A549 (cell line): Measurements from ENCODE around the gene BAIAP2L1.

Experiments
- CBX8 ChIP-seq: fragments of 200-600 bp; sonication (generic); IDR thresholded peaks from 2 replicates; pipeline ENCODE4 v1.6.1; 2016
- CHD2 ChIP-seq: fragments of 150-350 bp; IDR thresholded peaks from 2 replicates; pipeline ENCODE4 v1.6.1; 2014; ENCODE audit warnings: low read length; ENCODE audit not compliant: partially characterized antibody
- CTCF ChIP-seq: fragments of >200 bp; sonication (Bioruptor Twin); formaldehyde crosslinking; IDR thresholded peaks from 3 replicates; pipeline ENCODE4 v1.5.1; 2016
- ELK1 ChIP-seq: fragments of 150-350 bp; IDR thresholded peaks from 2 replicates; pipeline ENCODE4 v1.6.1; 2014; ENCODE audit warnings: low read depth, mild to moderate bottlenecking, low read length
- EP300 ChIP-seq, 2 experiments: fragments of >200 bp; sonication (Bioruptor Twin); formaldehyde crosslinking; IDR thresholded peaks; 2 replicates in 1 of 2; 3 replicates in 1 of 2; pipeline ENCODE4 v1.6.1; 2016 to 2017
- POLR2A ChIP-seq: IDR thresholded peaks from 2 replicates; pipeline ENCODE4 v1.6.1; 2012; ENCODE audit warnings: mild to moderate bottlenecking, low read length

GRCh38 chr7:98359395-98359794 is 41.5 kb downstream of the BAIAP2L1 start:
- TF ChIP-seq ELK1 (no peak), CBX8 (no peak), POLR2A (no peak), CTCF (no peak), CHD2 (no peak), EP300 (IDR thresholded peaks at IDR 0.05) (no peak)
